ENCODE data around the gene THRAP3.

THRAP3 gene

DNA sequence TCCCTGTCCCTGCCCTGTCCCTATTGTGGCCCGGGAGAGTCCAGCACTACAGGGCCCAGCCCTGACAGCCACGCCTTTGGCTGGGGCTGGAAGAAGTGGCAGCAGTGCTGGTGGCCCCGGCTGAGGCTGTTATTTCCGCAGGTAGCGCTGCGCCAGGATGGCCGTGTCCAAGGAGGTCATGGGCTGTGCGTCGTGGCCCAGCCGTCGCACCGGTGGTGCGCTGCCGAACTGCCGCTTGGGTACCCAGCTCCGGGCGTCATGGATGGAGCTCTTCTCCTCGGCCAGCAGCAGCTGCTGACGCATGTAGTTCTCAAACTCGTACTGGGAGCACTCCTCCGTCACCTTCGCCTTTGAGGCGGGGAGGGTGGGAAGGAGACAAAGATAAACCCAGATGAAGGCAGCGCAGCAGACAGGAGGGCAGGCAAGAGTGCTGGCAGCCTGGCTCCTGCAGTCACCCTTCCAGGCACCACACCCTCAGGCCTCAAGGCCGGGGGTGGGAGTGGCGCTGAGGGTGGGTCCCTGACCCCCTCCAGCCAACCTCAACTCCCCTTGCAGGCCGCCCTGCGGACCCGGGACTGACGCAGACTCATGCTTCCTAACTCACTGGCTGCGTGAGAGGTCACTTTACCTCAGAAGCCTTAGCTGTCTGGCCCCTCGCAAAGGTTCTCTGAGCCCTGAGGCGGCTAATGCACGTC, 117.5 kb downstream of the THRAP3 start:
- peaks cover 62 to 73% of the 10 kb centered on the region in 2 experiments for H3K36me3 ChIP-seq (ENCODE audit: control insufficient read depth in 1 of 2, insufficient read depth in 2 of 2, low read length in 2 of 2)
- H3K4ac ChIP-seq (ENCODE audit: low read depth, low read length), result no peak overlapping the region
- H2AK5ac ChIP-seq (ENCODE audit: low read length), result no peak overlapping the region
- no peak overlapping the region for H3K27ac ChIP-seq (ENCODE audit: low read depth, low read length)
- no peak overlapping the region for H2AFZ ChIP-seq (ENCODE audit: insufficient read depth, low read length, poor library complexity)
- H3K27me3 ChIP-seq (ENCODE audit: insufficient read depth, low read length), result no peaks in the 10 kb centered on the region
- no peaks in the 10 kb centered on the region for H3K9me3 ChIP-seq (ENCODE audit: insufficient read depth, low read depth, low read length)
- H3K9ac ChIP-seq (ENCODE audit: low read length), result no peak overlapping the region
- no peak overlapping the region for H3K23ac ChIP-seq (ENCODE audit: low read length)
- H3K4me2 ChIP-seq (ENCODE audit: low read length), result no peak overlapping the region
- no peak overlapping the region for H3K14ac ChIP-seq (ENCODE audit: low read length)
- no peak overlapping the region for H3K18ac ChIP-seq (ENCODE audit: low read length)
- no peak overlapping the region for H2BK120ac ChIP-seq (ENCODE audit: insufficient read depth, low read length, poor library complexity)
- no peak overlapping the region for H4K8ac ChIP-seq (ENCODE audit: low read depth, low read length)
- no peak overlapping the region for H3K4me3 ChIP-seq (ENCODE audit: low read depth, low read length)
- no peaks in the 10 kb centered on the region for H3K79me2 ChIP-seq (ENCODE audit: control insufficient read depth, insufficient read depth, low read length, poor library complexity)
- no peak overlapping the region for H4K12ac ChIP-seq (ENCODE audit: low read depth, low read length)
- WGBS (ENCODE audit: extremely low coverage, insufficient coverage, insufficient read length), result no CpG with 5 or more reads among the region's 34 CpGs
- no peak overlapping the region for H2BK5ac ChIP-seq (ENCODE audit: low read depth, low read length, poor library complexity)
- no peak overlapping the region for H4K91ac ChIP-seq (ENCODE audit: low read depth, low read length)
- H3K4me1 ChIP-seq (ENCODE audit: control insufficient read depth in 1 of 2, insufficient read depth in 2 of 2, low read length in 2 of 2), result no peaks in the 10 kb centered on the region
- DNase-seq, result peak; percentile 83 to 89
- no peak overlapping the region for H2BK12ac ChIP-seq (ENCODE audit: low read length)
- no peaks in the 10 kb centered on the region for H3K79me1 ChIP-seq (ENCODE audit: low read length)

DNA sequence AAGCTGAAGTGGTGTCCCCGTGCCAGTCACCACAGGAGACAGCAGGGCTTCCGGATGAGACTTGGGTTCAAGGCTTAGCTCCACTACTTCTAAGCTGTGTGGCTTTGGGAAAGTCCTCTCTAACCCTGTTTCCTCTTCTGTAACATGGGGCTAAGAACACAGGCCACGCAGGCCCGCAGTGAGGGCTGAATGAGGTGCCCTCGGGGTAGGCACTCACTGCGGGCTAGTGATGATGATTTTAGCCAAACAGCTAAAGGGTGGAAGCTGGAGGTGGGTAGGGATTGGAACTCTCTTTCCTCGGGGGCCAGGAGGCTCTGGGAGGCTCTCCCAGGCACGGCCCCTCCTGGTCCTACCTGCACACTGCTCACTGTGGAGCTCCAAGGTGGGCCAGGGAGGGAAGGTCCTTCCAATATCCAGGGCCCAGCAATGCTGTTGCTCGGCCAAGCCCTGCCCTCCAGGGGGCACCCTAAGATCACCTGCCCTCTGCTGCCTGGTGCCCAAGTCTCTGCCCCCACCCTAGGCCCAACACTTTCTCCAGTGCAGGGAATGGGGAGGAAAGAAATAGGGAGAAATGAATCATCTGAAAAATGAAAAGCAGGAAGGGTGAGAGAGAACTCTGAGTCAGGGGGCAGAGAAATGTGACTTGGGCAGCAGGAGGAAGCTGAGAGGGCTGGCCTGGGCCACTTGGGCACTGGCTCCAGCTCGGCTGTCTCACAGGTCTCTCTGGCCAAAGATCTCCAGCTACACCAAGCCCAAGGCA, 118.4 kb downstream of the THRAP3 start:
- no peaks in the 10 kb centered on the region for H3K9me3 ChIP-seq (ENCODE audit: insufficient read depth, low read depth, low read length)
- no peak overlapping the region for H2BK12ac ChIP-seq (ENCODE audit: low read length)
- H3K4me3 ChIP-seq (ENCODE audit: low read depth, low read length), result no peak overlapping the region
- no peak overlapping the region for H4K8ac ChIP-seq (ENCODE audit: low read depth, low read length)
- no peaks in the 10 kb centered on the region for H3K27me3 ChIP-seq (ENCODE audit: insufficient read depth, low read length)
- no peak overlapping the region for H2BK120ac ChIP-seq (ENCODE audit: insufficient read depth, low read length, poor library complexity)
- no peak overlapping the region for H3K27ac ChIP-seq (ENCODE audit: low read depth, low read length)
- H4K91ac ChIP-seq (ENCODE audit: low read depth, low read length), result no peak overlapping the region
- H3K4me1 ChIP-seq (ENCODE audit: control insufficient read depth in 1 of 2, insufficient read depth in 2 of 2, low read length in 2 of 2), result no peaks in the 10 kb centered on the region
- H4K12ac ChIP-seq (ENCODE audit: low read depth, low read length), result no peak overlapping the region
- no CpG with 5 or more reads among the region's 10 CpGs for WGBS (ENCODE audit: extremely low coverage, insufficient coverage, insufficient read length)
- no peak overlapping the region for H2AK5ac ChIP-seq (ENCODE audit: low read length)
- no peaks in the 10 kb centered on the region for H3K79me1 ChIP-seq (ENCODE audit: low read length)
- H3K23ac ChIP-seq (ENCODE audit: low read length), result no peak overlapping the region
- DNase-seq, result peak; percentile 95 to 96
- no peaks in the 10 kb centered on the region for H3K79me2 ChIP-seq (ENCODE audit: control insufficient read depth, insufficient read depth, low read length, poor library complexity)
- no peak overlapping the region for H3K18ac ChIP-seq (ENCODE audit: low read length)
- H3K4ac ChIP-seq (ENCODE audit: low read depth, low read length), result no peak overlapping the region
- no peak overlapping the region for H3K14ac ChIP-seq (ENCODE audit: low read length)
- H3K36me3 ChIP-seq (ENCODE audit: control insufficient read depth in 1 of 2, insufficient read depth in 2 of 2, low read length in 2 of 2), result peaks cover 67 to 79% of the 10 kb centered on the region in 2 experiments
- H2AFZ ChIP-seq (ENCODE audit: insufficient read depth, low read length, poor library complexity), result no peak overlapping the region
- H2BK5ac ChIP-seq (ENCODE audit: low read depth, low read length, poor library complexity), result no peak overlapping the region
- no peak overlapping the region for H3K9ac ChIP-seq (ENCODE audit: low read length)
- H3K4me2 ChIP-seq (ENCODE audit: low read length), result no peak overlapping the region

DNA sequence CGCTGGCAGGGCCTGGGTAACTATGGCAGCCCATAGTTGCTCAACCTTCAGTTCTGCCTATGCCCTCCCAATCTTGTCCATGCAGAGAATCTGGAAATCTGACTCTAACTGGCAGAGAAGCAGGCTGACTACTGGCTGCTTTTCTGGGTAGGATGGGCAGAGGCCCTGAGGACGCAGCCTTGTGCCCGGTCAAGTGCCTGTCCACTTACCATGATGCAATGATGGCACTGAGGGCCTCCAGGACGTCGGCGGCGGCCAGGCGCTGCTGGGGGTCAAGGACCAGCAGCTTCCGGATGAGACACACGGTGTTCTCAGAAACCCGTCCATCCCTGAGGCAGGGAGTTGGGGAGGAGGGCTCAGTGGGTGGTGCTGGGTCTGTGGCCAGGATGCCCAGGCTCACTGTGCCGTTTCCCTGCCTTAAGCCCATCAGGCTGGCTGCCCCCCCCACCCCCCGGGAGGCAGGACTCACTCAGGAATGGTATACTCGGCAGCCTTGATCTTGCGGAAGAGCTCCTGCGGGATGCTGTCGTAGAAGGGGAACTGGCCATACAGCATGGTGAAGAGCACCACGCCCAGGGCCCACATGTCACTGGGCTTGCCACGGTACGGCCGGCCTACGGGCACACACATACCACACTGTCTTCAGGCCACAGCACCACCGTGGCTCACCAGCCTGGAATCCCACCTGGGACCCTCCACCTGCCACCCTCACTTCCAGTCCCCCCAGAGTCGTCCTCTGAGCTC, 119.6 kb downstream of the THRAP3 start:
- Histone ChIP-seq H3K23ac (ENCODE audit: low read length) (no peak overlapping the region), H3K4ac (ENCODE audit: low read depth, low read length) (no peak overlapping the region), H3K4me3 (ENCODE audit: low read depth, low read length) (no peak overlapping the region), H2AFZ (ENCODE audit: insufficient read depth, low read length, poor library complexity) (no peak overlapping the region), H2BK120ac (ENCODE audit: insufficient read depth, low read length, poor library complexity) (no peak overlapping the region), H3K4me2 (ENCODE audit: low read length) (no peak overlapping the region), H3K9me3 (ENCODE audit: insufficient read depth, low read depth, low read length) (no peaks in the 10 kb centered on the region), H2BK12ac (ENCODE audit: low read length) (no peak overlapping the region), H3K18ac (ENCODE audit: low read length) (no peak overlapping the region), H3K36me3 (ENCODE audit: control insufficient read depth in 1 of 2, insufficient read depth in 2 of 2, low read length in 2 of 2) (peaks cover 77 to 91% of the 10 kb centered on the region in 2 experiments), H4K91ac (ENCODE audit: low read depth, low read length) (no peak overlapping the region), H3K27ac (ENCODE audit: low read depth, low read length) (no peak overlapping the region), H4K12ac (ENCODE audit: low read depth, low read length) (no peak overlapping the region), H3K4me1 (ENCODE audit: control insufficient read depth in 1 of 2, insufficient read depth in 2 of 2, low read length in 2 of 2) (no peaks in the 10 kb centered on the region), H4K8ac (ENCODE audit: low read depth, low read length) (no peak overlapping the region), H2BK5ac (ENCODE audit: low read depth, low read length, poor library complexity) (no peak overlapping the region), H3K14ac (ENCODE audit: low read length) (no peak overlapping the region), H2AK5ac (ENCODE audit: low read length) (no peak overlapping the region), H3K9ac (ENCODE audit: low read length) (no peak overlapping the region), H3K79me1 (ENCODE audit: low read length) (no peaks in the 10 kb centered on the region), H3K27me3 (ENCODE audit: insufficient read depth, low read length) (no peaks in the 10 kb centered on the region), H3K79me2 (ENCODE audit: control insufficient read depth, insufficient read depth, low read length, poor library complexity) (no peaks in the 10 kb centered on the region)
- DNase-seq, result peak; percentile 56 to 83
- no CpG with 5 or more reads among the region's 24 CpGs for WGBS (ENCODE audit: extremely low coverage, insufficient coverage, insufficient read length)

DNA sequence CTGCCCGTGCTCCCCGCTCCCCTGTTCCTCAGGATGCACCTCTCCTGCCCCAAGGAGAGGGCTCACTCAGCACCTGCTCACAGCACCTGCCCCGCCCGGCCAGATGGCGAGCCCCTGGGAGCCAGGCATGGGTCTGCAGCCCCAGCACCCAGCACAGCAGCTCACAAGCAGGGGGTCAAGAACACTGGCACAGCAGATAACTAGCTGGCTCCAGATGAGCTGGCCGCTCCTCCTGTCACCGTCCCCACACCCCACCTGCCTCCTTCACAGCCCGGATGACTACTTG, 120.1 kb downstream of the THRAP3 start:
- Histone ChIP-seq H2AFZ (ENCODE audit: insufficient read depth, low read length, poor library complexity) (no peak overlapping the region), H3K27me3 (ENCODE audit: insufficient read depth, low read length) (no peaks in the 10 kb centered on the region), H3K4ac (ENCODE audit: low read depth, low read length) (no peak overlapping the region), H3K23ac (ENCODE audit: low read length) (no peak overlapping the region), H3K79me2 (ENCODE audit: control insufficient read depth, insufficient read depth, low read length, poor library complexity) (no peaks in the 10 kb centered on the region), H3K4me2 (ENCODE audit: low read length) (no peak overlapping the region), H2BK12ac (ENCODE audit: low read length) (no peak overlapping the region), H3K18ac (ENCODE audit: low read length) (no peak overlapping the region), H3K9me3 (ENCODE audit: insufficient read depth, low read depth, low read length) (no peaks in the 10 kb centered on the region), H3K36me3 (ENCODE audit: control insufficient read depth in 1 of 2, insufficient read depth in 2 of 2, low read length in 2 of 2) (peaks cover 81 to 92% of the 10 kb centered on the region in 2 experiments), H3K14ac (ENCODE audit: low read length) (no peak overlapping the region), H4K8ac (ENCODE audit: low read depth, low read length) (no peak overlapping the region), H3K4me3 (ENCODE audit: low read depth, low read length) (no peak overlapping the region), H2BK5ac (ENCODE audit: low read depth, low read length, poor library complexity) (no peak overlapping the region), H2AK5ac (ENCODE audit: low read length) (no peak overlapping the region), H3K9ac (ENCODE audit: low read length) (no peak overlapping the region), H4K91ac (ENCODE audit: low read depth, low read length) (no peak overlapping the region), H3K27ac (ENCODE audit: low read depth, low read length) (no peak overlapping the region), H3K79me1 (ENCODE audit: low read length) (no peaks in the 10 kb centered on the region), H4K12ac (ENCODE audit: low read depth, low read length) (no peak overlapping the region), H2BK120ac (ENCODE audit: insufficient read depth, low read length, poor library complexity) (no peak overlapping the region), H3K4me1 (ENCODE audit: control insufficient read depth in 1 of 2, insufficient read depth in 2 of 2, low read length in 2 of 2) (peaks cover 0 to 1% of the 10 kb centered on the region in 2 experiments)
- no peak for DNase-seq
- no CpG with 5 or more reads among the region's 8 CpGs for WGBS (ENCODE audit: extremely low coverage, insufficient coverage, insufficient read length)

All from trophoblast cell (in vitro differentiated cells and primary cell).